Liver (tissue), 3 donors: ENCODE data around the gene GRID1.

Experiments
- GABPA ChIP-seq, 2 donors: IDR thresholded peaks in 1 of 2; conservative IDR thresholded peaks in 1 of 2; 2 replicates each; pipeline ENCODE4 v1.6.1; 2016; ENCODE audit warnings: antibody characterized with exemption in 2 of 2, mild to moderate bottlenecking in 1 of 2, moderate library complexity in 1 of 2
- NR2F2 ChIP-seq: IDR thresholded peaks from 2 replicates; pipeline ENCODE4 v1.6.1; 2016; ENCODE audit warnings: antibody characterized with exemption
- SP1 ChIP-seq: IDR thresholded peaks from 2 replicates; pipeline ENCODE4 v1.6.1; 2018; ENCODE audit warnings: antibody characterized with exemption, mild to moderate bottlenecking
- TF ChIP-seq, protein P1 (sequence below): fragments of 150-350 bp; IDR thresholded peaks from 2 replicates; pipeline ENCODE4 v1.5.1; 2017; ENCODE audit warnings: improper control_type of control experiment, low read depth, low read length; ENCODE audit not compliant: missing input control
- donor health status: healthy.
- donor health status: healthy.

DNA sequence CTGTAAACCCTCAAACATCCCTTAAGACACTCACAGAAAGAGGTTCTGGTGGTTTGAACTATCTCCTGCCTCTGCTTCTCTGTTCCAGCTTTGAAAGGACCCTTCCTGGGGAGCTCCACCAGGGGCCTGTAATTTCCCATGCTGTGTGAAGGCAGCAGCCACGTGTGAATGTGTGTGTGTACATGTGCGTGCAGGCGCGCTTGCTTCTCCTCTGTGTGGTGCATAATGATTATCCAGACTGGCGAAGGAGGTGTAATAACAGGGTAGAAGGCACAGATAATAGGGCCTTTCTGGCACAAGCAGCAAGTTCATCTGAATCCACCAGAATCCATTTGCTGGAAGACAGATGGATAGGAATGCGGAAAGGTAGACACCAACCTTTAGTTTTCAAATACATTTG lies 466.5 kb downstream of the GRID1 start:
- TF ChIP-seq SP1 (no peak), NR2F2 (no peak), GABPA (IDR thresholded peaks at IDR 0.05 in 1 of 2, conservative IDR thresholded peaks at IDR 0.05 in 1 of 2) (no peak)
- TF ChIP-seq, protein P1, sequence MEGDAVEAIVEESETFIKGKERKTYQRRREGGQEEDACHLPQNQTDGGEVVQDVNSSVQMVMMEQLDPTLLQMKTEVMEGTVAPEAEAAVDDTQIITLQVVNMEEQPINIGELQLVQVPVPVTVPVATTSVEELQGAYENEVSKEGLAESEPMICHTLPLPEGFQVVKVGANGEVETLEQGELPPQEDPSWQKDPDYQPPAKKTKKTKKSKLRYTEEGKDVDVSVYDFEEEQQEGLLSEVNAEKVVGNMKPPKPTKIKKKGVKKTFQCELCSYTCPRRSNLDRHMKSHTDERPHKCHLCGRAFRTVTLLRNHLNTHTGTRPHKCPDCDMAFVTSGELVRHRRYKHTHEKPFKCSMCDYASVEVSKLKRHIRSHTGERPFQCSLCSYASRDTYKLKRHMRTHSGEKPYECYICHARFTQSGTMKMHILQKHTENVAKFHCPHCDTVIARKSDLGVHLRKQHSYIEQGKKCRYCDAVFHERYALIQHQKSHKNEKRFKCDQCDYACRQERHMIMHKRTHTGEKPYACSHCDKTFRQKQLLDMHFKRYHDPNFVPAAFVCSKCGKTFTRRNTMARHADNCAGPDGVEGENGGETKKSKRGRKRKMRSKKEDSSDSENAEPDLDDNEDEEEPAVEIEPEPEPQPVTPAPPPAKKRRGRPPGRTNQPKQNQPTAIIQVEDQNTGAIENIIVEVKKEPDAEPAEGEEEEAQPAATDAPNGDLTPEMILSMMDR: no peak
